HUES48 (cell line): ENCODE results near the gene GALNT9.
"Not testable (repeated sequence)": the region's sequence is repeated elsewhere in the genome, so short reads cannot be mapped to it uniquely, and the experiment has no call there.

Experiments used
- H3K27ac ChIP-seq: one replicate; pipeline ENCODE4 v1.7.0; 2013; ENCODE audit warnings: low read depth, low read length, inconsistent platforms
- H3K27me3 ChIP-seq: 2 replicates; pipeline ENCODE4 v1.6.1; 2013; ENCODE audit warnings: mild to moderate bottlenecking, low read length; ENCODE audit not compliant: control insufficient read depth, insufficient read depth
- H3K36me3 ChIP-seq: 2 replicates; pipeline ENCODE4 v1.6.1; 2013; ENCODE audit warnings: low read length; ENCODE audit not compliant: control insufficient read depth, insufficient read depth
- H3K4me1 ChIP-seq: 2 replicates; pipeline ENCODE4 v1.6.1; 2013; ENCODE audit warnings: mild to moderate bottlenecking, low read length; ENCODE audit not compliant: control insufficient read depth, insufficient read depth
- H3K4me3 ChIP-seq: 2 replicates; pipeline ENCODE4 v1.5.1; 2013; ENCODE audit warnings: mild to moderate bottlenecking, low read depth, low read length
- H3K9ac ChIP-seq: 2 replicates; pipeline ENCODE4 v1.6.1; 2013; ENCODE audit warnings: mild to moderate bottlenecking, low read depth, low read length, moderate library complexity
- H3K9me3 ChIP-seq: 2 replicates; pipeline ENCODE4 v1.6.1; 2013; ENCODE audit warnings: low read length; ENCODE audit not compliant: control insufficient read depth, insufficient read depth

The GALNT9 gene

DNA sequence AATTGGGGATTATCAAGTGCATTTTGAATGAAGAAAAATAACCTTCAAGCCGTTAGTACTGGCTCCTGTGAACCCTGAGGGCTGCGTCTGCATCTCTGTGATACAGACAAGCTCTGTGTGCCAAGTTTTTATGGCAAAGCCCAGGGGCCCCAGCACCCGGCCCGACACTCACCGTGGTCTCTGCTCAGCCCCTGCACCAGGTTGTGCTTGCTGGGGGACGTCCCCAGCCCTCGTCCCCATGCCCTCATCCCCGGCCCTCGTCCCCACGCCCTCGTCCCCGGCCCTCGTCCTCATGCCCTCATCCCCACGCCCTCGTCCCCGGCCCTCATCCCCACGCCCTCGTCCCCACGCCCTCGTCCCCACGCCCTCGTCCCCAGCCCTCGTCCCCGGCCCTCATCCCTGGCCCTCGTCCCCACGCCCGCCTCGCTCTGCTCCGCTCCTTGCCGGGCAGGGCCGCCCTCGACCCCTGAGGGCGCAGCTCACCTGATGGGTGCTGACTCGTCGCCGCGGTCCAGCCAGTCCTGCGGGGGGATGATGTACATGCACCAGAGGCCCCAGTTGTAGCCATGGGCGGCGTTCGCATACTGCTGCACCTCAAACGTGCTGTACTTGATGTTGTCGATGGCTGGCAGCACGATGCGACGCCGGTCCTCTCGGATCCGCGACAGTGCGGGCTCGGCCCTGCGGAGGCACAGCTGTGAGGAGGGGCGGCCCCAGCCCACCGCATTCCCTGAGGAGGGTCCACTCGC is 72.0 kb downstream of the GALNT9 start:
- Histone ChIP-seq H3K4me1 (peaks cover 11% of the 10 kb centered on the region), H3K36me3 (no peaks in the 10 kb centered on the region), H3K9ac (no peak overlapping the region), H3K27ac (no peak overlapping the region), H3K27me3 (no peaks in the 10 kb centered on the region), H3K4me3 (no peak overlapping the region), H3K9me3 (no peaks in the 10 kb centered on the region)

- H3K9ac ChIP-seq = no peak overlapping the region
- no peaks in the 10 kb centered on the region for H3K27me3 ChIP-seq
- no peaks in the 10 kb centered on the region for H3K9me3 ChIP-seq
- no peak overlapping the region for H3K4me3 ChIP-seq
- no peaks in the 10 kb centered on the region for H3K36me3 ChIP-seq
- H3K27ac ChIP-seq = no peak overlapping the region
- peaks cover 11% of the 10 kb centered on the region for H3K4me1 ChIP-seq
These were observed 72.7 kb downstream of the GALNT9 start for GRCh38 chr12:132256646-132257045.

- Histone ChIP-seq H3K4me1 (peaks cover 11% of the 10 kb centered on the region), H3K9me3 (no peaks in the 10 kb centered on the region), H3K9ac (no peak overlapping the region), H3K4me3 (no peak overlapping the region), H3K27me3 (no peaks in the 10 kb centered on the region), H3K36me3 (no peaks in the 10 kb centered on the region), H3K27ac (no peak overlapping the region)
These were observed 73.7 kb downstream of the GALNT9 start for GRCh38 chr12:132255642-132256041.

GRCh38 chr12:132253698-132254480 is 75.5 kb downstream of the GALNT9 start:
- Histone ChIP-seq H3K9me3 (no peaks in the 10 kb centered on the region), H3K9ac (no peak overlapping the region), H3K4me1 (peaks cover 11% of the 10 kb centered on the region), H3K27ac (no peak overlapping the region), H3K27me3 (no peaks in the 10 kb centered on the region), H3K36me3 (no peaks in the 10 kb centered on the region), H3K4me3 (no peak overlapping the region)

- not testable (repeated sequence) for H3K9ac ChIP-seq, H3K9me3 ChIP-seq, H3K36me3 ChIP-seq, H3K27ac ChIP-seq, H3K4me3 ChIP-seq, H3K27me3 ChIP-seq
- peaks cover 11% of the 10 kb centered on the region for H3K4me1 ChIP-seq
These were observed 76.4 kb downstream of the GALNT9 start for GRCh38 chr12:132252981-132253380.

GRCh38 chr12:132251741-132252490 is 77.5 kb downstream of the GALNT9 start:
- H3K27ac ChIP-seq = no peak overlapping the region
- peaks cover 11% of the 10 kb centered on the region for H3K4me1 ChIP-seq
- H3K9me3 ChIP-seq = no peaks in the 10 kb centered on the region
- no peaks in the 10 kb centered on the region for H3K27me3 ChIP-seq
- no peak overlapping the region for H3K9ac ChIP-seq
- H3K36me3 ChIP-seq = no peaks in the 10 kb centered on the region
- no peak overlapping the region for H3K4me3 ChIP-seq

- no peak overlapping the region for H3K9ac ChIP-seq
- H3K27me3 ChIP-seq = no peaks in the 10 kb centered on the region
- peaks cover 11% of the 10 kb centered on the region for H3K4me1 ChIP-seq
- H3K27ac ChIP-seq = no peak overlapping the region
- H3K36me3 ChIP-seq = no peaks in the 10 kb centered on the region
- no peaks in the 10 kb centered on the region for H3K9me3 ChIP-seq
- no peak overlapping the region for H3K4me3 ChIP-seq
These were observed 78.1 kb downstream of the GALNT9 start for GRCh38 chr12:132251310-132251709.

- no peaks in the 10 kb centered on the region for H3K27me3 ChIP-seq
- peaks cover 6% of the 10 kb centered on the region for H3K4me1 ChIP-seq
- no peak overlapping the region for H3K27ac ChIP-seq
- H3K9me3 ChIP-seq = no peaks in the 10 kb centered on the region
- H3K4me3 ChIP-seq = no peak overlapping the region
- no peak overlapping the region for H3K9ac ChIP-seq
- H3K36me3 ChIP-seq = no peaks in the 10 kb centered on the region
These were observed 78.7 kb downstream of the GALNT9 start for GRCh38 chr12:132250707-132251106.

DNA sequence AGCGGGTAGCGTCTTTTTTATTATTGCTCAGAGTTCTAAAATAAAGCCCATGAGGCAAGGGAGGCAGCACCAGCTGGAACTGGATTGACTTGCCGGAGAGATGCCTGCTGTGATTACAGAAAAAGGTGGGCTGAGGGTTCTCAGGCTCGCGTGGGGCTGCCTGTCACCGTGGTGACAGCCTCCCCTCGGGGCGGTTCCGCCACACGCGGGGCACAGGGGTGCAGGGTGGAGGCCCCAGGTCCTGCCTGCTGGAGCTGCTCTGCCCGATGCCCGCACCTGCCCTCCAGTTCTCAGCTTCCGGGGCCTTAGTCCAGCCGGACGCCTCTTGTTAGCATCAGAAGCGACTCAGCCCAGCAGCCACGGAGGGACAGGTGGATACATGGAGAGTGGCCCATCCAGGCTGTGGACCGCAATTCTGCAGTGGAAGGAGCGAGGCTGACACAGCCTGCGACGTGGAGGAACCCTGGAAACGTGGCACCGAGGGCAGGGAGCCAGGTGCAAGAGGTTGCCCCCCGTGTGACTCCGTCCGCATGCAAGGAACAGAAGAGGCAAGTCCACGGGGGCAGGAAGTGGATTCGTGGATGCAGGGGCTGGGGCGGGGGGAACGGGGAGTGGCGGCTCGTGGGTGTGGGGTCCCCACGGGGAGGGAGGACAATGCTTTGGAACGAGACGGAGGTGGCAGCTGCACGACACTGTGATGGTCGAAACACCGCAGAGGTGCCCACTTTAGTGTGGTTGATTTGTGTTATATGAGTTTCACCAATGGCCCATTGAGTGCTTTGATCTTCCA is 79.5 kb downstream of the GALNT9 start:
- Histone ChIP-seq H3K4me1 (no peaks in the 10 kb centered on the region; the same call in 1 of the 2 replicates), H3K9ac (no peak overlapping the region), H3K27ac (no peak overlapping the region), H3K9me3 (no peaks in the 10 kb centered on the region), H3K36me3 (no peaks in the 10 kb centered on the region), H3K27me3 (no peaks in the 10 kb centered on the region), H3K4me3 (no peak overlapping the region)

DNA sequence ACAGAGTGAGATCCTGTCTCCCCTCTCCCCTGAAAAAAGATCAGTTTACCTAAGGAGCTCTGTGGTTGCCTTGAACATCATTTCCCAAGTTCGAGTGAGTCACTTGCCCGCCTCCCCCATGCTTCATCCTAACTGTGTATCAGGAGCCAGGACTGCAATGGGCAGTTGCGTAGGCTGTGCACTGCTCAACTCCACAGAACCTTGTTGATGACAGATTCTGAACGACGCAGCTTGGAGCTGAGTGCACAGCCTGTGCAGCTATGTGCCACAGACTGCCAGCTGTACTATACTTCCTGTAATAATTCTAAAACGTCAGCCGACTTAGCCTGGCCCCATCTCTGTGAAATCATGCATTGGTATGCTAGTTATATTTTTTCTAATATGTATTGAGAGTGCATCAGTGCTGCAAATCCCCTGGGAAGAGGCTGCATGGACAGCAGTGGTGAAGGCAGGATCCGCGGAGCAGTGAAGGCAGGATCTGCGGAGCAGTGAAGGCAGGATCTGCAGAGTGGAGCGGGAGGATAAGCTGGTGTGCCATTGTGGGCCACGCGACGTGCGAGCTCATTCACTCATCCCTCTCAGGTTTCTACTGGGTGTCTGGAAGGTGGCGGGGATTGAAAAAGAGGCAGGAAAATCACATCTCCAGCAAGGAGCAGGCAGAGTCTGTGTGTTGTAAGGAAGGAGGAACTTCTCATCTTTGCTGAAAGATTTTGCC is 80.8 kb downstream of the GALNT9 start:
- no peaks in the 10 kb centered on the region for H3K27me3 ChIP-seq
- no peaks in the 10 kb centered on the region for H3K36me3 ChIP-seq
- H3K4me3 ChIP-seq = no peak overlapping the region
- H3K4me1 ChIP-seq = no peaks in the 10 kb centered on the region
- H3K27ac ChIP-seq = no peak overlapping the region
- no peaks in the 10 kb centered on the region for H3K9me3 ChIP-seq
- H3K9ac ChIP-seq = no peak overlapping the region
